Measurements from ENCODE around the gene CTXND1.
"Not testable (repeated sequence)": the region's sequence is repeated elsewhere in the genome, so short reads cannot be mapped to it uniquely, and the experiment has no call there.

Gene CTXND1

DNA sequence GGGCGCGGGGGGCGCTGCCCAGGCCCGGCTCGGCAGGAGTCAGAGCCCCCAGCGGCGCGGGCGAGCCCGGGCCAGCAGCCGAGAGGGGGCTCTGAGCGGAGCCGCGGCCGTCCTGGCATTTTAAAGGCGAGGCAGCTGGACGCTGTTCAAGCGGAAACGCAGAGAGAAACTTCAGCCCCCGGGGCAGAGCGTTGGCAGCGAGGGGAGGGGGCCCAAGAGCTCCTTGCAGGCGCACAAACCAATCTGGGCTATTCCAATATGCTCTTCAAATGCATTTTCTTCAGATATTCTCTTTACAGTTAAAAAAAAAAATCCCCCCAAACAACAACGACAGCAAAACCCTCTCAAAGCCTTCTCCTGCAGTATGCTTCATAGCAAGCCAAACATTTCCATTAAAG is at the start of gene CTXND1:
Gene CTXND1 (minus strand): TSS at position 93 of the 398 bp plus-strand sequence. CDS start 50,264 bp downstream, outside the sequence.
- no peak for DNase-seq (ENCODE audit: low read depth in 2 of 2, low spot score in 1 of 2)

DNA sequence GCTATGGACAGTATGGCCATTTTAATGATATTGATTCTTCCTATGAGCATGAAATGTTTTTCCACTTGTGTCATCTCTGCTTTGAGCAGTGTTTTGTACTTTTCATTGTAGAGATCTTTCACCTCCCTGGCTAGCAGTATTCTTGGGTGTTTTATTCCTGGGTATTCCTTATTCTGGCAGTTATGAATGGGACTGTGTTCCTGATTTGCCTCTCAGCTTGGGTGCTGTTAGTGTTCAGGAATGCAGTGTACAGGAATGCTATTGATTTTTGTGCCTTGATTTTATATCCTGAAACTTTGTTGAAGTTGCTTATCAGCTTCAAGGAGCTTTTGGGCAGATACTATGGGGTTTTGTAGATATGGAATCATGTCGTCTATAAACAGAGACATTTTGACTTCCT is 49.5 kb upstream of the CTXND1 start:
- DNase-seq (ENCODE audit: low read depth in 2 of 2, low spot score in 1 of 2) = no peak

DNA sequence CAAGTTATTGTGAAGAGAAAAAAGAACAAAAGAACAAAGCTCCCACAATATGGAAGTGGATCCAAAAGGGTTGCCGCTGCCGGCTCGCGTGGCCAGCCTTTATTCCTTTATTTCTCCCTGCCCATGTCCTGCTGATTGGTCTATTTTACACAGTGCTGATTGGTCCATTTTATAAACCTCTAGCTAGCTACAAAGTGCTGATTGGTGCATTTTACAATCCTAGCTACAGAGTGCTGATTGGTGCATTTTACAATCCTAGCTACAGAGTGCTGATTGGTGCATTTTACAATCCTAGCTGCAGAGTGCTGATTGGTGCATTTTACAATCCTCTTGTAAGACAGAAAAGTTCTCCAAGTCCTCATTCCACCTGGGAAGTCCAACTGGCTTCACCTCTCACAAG is 43.8 kb upstream of the CTXND1 start:
- DNase-seq (ENCODE audit: low read depth in 2 of 2, low spot score in 1 of 2) = not testable (repeated sequence)

DNA sequence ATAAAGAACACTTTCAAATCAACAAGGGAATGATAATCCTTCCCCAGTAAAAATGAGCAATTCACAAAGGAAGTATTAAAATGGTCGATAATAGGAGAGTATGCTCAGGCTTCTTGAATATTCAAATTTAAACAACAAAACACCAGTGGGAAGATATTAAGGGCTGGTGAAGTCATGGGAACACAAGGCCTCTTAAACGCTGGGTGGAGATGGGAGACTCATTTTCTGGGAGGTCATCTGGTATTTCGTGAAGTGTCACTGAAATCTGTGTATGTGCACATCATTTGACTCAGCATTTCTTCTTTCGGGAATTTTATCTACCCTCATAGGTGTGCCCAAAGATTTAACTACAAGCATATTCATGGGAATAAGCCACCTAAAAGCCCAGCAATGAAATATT is 40.1 kb upstream of the CTXND1 start:
- DNase-seq (ENCODE audit: low read depth in 2 of 2, low spot score in 1 of 2) = no peak

DNA sequence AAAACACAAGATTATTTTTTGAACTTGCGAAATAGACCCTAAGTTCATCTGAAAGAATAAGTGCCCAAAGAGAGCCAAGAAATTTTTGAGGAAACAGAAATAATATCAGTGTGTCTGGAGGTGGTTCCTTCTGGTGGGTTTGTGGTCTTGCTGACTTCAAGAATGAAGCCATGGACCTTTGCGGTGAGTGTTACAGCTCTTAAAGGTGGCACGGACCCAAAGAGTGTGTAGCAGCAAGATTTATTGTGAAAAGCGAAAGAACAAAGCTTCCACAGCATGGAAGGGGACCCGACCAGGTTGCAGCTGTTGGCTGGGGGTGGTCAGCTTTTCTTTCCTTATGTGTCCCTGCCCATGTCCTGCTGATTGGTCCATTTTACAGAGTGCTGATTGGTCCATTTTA is 38.9 kb upstream of the CTXND1 start:
- DNase-seq (ENCODE audit: low read depth in 2 of 2, low spot score in 1 of 2) = not testable (repeated sequence)

DNA sequence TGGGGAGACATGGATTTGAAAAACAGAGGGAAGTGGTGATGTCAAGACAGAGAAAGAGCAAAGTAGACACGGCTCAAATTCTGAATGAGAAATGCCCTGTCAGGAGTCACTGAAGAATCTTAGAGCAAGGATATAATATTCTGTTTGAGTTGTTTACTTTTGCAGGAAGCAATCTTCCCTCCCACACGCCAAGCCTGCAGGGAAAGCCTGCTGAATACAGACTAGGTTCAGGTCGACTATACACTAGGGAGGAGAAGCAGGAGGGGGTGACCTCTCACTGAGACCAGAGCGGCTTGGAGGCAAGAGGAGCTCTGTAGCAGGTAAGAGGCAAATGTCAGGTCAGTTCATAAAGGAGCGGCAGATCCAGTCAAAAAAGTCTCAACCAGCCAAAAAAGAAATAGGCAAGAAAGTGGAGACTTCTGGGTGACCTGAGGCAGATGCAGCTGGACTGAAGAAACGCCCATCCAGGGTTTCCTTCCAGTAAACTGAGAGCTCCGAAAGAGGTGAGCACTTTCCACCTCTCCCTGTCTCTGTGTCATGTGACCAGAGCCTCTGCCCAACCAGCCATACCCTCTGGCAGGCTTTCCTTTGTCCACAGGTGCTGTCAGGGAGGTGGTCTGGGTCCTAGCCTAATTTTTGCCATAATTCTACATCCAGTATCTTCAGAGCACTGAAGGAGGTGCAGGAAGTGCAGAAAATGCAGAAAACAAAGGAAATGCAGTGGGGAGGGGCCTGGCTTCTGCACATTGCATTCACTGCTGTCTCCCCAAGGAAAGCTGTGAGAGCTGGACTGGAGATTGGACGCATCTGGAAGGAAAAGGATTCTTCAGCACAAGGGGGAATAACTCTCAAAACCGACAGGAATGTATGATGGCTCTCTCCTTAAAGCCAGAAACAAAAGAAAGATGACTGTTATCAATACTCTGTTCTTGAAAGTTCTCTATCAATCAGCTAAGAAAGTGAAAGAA is 37.8 kb upstream of the CTXND1 start:
- DNase-seq (ENCODE audit: low read depth in 2 of 2, low spot score in 1 of 2) = no peak

DNA sequence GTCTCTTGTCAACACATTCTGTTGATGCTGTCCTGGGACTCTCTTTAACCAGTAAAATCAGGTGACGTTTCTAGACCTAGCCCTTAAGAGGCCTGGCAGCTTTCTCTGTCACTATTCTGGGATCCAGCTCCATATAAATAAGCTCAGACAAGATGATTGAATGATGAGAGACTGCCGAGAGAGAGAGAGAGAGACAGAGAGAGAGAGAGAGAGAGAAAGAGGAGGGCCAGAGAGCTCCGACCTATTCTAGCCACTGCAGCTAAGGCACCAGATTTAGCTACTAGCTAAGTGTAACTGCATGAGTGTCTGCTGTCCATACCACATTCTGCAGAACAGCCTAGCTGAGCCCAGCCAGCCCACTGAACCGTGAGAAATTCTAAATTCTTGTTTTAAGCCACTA is 36.1 kb upstream of the CTXND1 start:
- DNase-seq (ENCODE audit: low read depth in 2 of 2, low spot score in 1 of 2) = no peak

DNA sequence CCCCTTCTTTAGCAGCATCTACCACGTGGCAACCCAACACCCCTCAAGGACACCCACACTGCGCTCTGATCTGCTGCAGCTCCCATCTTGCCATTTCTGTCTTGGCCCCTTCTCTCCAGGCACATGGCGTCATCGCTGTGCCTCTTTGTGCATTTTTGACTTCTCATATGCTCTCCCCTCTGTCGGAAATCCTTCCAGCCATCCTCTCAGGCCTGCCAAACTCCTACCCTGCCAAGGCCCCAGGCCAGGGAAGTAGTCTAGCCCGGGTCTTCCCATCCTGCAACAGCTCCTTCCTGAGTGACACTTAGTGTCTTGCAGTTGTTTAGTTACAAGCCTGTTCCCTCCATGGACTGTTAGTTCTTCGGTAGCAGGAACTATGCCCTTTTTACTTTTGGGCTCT is 34.0 kb upstream of the CTXND1 start:
- no peak for DNase-seq (ENCODE audit: low read depth in 2 of 2, low spot score in 1 of 2)

DNA sequence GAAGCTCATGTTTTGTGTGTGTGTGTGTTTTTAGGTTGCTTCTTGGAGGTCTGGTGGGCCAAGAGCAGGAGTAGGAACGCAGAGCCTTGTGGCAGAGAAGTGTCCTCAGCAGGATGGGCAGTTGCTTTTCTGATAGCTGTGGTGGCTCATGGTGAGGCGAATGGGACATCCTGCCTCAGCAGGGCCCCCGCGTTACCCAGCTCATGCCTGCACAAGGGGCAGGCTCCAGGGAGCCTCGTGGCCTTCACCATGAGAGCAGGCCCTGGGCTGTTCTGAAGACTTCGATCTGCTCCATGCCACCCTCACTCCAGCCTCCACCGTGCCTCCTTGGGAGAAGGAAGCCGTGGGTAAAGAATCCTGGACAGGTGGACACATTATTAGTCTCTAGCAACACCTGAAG is 33.4 kb upstream of the CTXND1 start:
- no peak for DNase-seq (ENCODE audit: low read depth in 2 of 2, low spot score in 1 of 2)

DNA sequence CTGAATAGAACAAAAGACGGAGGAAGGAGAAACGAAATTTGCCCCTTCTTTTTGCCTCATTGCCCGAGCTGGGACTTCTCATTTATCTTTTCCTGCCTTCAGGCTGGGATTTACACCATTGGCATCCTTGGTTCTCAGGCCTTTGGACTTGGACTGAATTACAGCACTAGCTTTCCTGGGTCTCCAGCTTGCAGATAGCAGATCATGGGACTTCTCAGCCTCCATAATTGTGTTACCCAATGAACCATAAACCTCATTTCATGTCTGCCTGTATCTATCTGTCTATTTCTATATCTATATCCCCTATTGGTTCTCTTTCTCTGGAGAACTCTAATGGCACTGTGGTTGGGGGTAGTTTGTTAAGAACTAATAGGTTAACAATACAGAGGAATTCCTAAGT is 31.5 kb upstream of the CTXND1 start:
- no peak for DNase-seq (ENCODE audit: low read depth in 2 of 2, low spot score in 1 of 2)

DNA sequence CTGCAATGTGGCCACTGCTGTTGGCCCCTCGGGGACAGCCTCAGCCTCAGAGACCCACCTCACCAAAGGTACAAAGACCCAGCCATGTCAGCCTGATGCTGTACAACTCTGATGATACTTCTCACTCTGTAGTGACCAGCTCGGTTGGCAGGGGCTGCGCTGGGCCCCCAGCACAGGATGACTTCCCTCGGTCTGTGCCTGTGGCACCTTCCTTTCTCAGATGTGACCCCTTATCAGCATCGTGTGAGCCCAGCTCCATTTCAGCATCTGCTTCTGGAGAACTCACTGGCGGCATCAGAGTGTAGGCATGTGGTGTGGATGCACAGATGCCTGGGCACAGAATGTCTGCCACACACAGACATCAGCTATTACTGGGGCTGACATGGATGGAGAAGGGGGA is 25.1 kb upstream of the CTXND1 start:
- DNase-seq (ENCODE audit: low read depth in 2 of 2, low spot score in 1 of 2) = no peak

DNA sequence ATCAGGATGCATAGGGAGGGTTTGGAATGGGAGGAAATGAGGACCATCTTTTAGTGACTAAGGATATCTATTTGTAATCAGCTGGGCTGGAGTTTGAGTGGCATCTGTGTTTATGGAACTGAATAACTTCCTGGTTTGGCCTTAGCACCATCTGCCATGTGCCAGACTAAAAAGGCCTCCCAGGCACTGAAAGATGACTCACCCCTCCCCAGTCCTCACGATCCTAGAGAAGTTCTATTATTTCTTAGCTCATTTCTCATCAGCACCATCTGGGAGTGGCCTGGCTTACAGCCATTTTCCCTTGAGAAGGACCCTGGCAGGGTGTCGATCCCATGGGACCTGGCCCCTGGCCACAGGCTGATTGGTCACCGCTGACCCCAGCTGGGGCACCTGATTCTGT is 23.9 kb upstream of the CTXND1 start:
- no peak for DNase-seq (ENCODE audit: low read depth in 2 of 2, low spot score in 1 of 2)

DNA sequence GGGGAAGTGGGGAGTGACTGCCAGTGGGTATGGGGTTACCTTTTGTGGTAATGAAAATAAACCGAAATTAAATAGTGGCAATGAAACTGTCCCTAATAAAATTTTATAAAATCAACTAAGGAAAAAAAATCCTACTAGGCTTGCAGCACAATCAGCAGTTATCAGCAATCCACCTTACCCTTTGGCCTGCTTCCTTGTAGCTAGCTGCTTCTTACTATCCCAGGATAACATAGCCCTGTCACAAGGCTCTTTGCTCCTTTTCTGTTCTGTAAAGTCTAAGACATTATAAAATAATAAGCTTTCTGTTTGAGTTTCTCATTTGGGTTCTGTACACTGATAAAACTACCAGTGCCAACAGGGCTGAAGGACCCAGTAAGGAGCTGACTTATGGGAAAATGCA is 23.0 kb upstream of the CTXND1 start:
- no peak for DNase-seq (ENCODE audit: low read depth in 2 of 2, low spot score in 1 of 2)

DNA sequence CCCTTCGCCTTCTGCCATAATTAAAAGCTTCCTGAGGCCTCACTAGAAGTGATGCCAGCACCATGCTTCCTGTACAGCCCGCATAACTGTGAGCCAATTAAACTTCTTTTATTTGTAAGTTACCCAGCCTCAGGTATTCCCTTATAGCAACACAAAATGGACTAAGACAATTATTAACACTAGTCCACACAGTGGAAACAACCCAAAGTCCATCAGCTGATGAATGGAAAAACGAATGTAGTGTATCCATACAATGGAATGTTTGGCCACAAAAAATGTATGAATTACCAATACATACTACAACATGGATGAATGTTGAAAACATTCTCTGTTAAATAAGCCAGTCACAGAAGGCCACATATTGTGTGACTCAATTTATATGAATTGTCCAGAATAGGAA is 22.5 kb upstream of the CTXND1 start:
- DNase-seq (ENCODE audit: low read depth in 2 of 2, low spot score in 1 of 2) = no peak

DNA sequence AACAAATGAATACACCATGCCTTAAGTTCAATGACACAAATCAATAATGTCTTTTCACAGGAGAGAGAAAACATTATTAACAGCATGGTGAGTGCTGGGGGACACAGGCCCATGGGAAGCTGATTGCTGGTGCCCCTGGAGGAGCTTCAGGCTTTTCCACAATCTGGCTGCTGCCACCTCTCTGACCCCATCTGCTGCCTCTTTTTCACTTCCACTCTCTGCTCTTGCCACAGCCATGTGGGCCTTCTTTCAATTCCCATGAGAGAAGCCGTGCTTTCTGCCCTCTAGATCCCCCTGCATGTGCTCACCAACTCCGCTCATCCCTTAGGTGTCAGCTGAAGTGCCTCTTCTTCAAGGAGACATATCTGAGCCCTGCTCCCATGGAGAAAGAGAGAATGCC is 21.0 kb upstream of the CTXND1 start:
- no peak for DNase-seq (ENCODE audit: low read depth in 2 of 2, low spot score in 1 of 2)

DNA sequence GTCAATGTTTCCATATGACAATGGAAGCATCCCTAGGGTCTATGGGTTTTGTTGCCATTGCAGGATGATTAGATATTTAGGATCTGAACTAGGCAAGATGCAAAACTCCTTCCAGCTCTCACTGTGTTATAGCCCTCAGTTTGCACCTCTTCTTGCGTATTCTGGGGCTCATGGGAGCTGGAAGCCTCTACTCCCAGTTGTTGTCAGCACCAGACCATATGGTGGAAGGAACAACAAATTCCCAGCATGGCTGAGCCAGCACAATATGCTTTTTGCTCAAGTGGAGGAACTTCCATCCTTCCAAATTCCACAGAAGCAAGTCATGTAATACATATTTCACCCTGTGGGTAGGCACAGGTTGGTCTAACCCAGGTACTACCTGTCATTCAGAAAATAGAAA is 18.5 kb upstream of the CTXND1 start:
- no peak for DNase-seq (ENCODE audit: low read depth in 2 of 2, low spot score in 1 of 2)

DNA sequence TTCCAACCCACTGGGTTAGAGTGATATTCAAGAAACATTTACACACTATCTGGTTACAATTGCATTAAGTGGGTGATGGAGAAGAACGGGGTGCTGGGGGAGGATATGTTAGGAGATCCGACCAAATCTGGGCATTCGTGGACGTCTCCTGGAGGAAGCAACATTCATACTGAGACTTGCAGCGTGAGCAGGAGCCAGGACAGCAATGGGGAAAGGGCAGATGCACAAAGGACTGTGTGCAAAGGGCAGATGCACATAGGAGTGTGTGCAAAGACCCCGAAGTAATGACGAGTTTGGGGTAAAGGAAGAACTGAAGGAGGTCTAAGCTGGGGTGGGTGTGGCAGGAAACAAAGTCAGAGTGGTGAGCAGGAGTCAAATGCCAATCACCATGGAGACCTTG is 16.1 kb upstream of the CTXND1 start:
- no peak for DNase-seq (ENCODE audit: low read depth in 2 of 2, low spot score in 1 of 2)

DNA sequence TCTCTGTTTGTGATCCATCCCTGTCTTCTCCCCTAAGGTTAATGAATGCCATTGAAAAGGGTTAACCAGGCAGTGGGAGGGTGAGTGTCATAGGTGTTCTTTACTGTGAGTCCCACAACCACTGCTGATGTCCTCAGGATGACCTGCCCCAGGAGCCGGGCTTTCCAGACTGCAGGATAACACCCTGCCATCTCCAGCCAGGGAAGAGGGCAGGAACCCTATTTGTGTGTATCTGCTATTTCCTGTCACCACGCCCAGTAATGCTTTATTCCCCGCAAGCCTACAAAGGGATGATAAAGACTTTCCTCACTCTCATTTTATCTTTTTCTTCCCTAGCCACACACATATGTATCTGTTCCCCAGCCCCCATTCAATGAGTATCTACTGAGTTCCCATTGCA is 15.6 kb upstream of the CTXND1 start:
- no peak for DNase-seq (ENCODE audit: low read depth in 2 of 2, low spot score in 1 of 2)

DNA sequence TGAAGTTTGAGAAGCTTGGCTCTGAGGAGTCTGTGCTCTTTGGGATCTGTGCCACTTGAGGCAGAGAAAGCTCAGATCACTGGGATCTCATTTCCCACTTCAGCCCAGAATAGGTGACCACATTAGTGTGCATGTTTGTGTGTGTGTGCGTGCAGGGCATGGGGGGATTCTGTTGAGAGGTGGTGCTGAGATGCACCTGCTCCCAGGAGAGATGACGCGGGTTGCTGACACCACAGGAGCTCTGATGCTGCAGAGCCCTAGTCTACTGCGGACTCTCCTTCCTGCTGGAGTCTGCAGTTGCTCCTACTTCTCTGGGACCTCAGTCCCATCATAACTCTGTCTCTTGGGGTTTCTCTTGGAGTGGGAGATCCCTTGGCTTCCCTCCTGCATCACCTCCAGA is 14.7 kb upstream of the CTXND1 start:
- no peak for DNase-seq (ENCODE audit: low read depth in 2 of 2, low spot score in 1 of 2)

DNA sequence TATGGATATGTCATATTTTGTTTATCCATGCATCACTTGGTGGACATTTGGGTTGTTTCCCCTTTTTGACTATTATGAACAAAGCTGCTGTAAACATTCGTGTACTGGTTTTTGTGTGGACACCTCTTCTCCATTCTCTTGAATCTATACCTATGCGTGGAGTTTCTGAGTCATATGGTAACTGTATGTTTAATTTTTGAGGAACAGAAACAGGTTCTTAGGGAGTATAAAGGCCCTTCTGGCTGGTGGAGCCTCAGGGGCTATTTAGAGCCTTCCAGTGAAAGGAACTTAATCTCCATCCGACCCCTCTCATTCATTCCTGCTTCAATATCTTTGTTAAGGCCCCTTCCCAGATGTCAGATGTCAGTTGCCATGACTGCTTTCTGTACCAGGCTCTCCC is 14.1 kb upstream of the CTXND1 start:
- no peak for DNase-seq (ENCODE audit: low read depth in 2 of 2, low spot score in 1 of 2)

DNA sequence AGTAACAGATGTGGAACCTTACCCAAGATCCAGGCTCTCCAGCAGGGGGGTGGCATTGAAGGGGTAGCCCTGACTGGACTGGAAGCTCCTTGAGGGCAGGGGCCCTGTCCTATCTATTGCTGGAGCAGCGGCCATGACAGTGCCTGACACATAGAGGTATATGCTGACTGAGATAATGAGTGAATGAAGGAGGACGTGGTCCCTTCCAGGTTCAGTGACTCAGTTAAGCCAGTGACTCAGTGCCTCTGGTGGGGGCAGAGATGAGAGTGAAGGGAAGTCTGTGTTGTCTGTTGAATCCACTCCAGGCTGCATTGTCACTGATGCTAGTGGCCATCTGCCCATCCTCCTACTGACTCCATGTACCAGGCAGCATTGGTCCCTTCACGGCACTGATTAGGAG is 13.0 kb upstream of the CTXND1 start:
- DNase-seq (ENCODE audit: low read depth in 2 of 2, low spot score in 1 of 2) = no peak

DNA sequence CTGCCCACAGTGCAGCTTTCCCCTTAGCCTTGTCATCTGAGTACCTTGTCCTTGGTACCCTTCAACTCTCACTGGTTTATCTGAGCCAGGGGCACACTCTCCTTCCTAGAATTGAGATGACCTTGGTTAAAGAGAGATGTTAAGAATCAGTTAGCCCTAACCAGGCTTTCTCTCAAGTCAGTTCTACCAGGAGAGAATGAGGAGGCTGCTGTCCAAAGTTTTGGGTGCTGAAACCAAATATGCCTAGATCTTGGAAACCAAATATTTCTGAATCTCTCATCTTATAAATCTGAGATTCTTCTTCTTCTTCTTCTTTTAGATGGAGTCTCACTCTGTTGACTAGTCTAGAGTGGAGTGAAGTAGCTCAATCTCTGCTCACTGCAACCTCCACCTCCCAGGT is 12.0 kb upstream of the CTXND1 start:
- no peak for DNase-seq (ENCODE audit: low read depth in 2 of 2, low spot score in 1 of 2)

DNA sequence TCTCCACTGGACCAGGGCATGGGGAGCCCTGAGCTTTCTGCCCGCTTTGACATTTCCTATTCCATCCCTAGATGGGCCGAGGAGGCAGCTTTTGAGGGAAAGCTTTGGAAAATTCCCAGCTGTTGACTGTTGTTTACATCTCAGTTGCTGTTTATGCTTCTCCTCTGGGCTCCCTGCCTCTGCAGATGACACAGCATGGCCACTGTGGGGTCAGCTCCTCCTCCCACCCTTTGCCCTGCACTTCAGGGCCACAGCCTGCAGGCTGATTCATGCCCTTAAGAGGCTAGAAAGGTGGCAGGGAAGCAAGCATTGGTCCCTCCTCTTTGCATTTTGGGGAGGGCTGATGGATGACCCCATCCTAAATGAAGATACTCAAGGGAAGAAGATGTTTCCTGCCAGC is 8.5 kb upstream of the CTXND1 start:
- DNase-seq (ENCODE audit: low read depth in 2 of 2, low spot score in 1 of 2) = no peak

Measured in stimulated activated CD8-positive, alpha-beta memory T cell treated with anti-CD3 and anti-CD28 coated beads, Interleukin-4, amount 100 ng/mL, for 1 hour (primary cell).